ENCODE results near the gene TTLL7.

DNA sequence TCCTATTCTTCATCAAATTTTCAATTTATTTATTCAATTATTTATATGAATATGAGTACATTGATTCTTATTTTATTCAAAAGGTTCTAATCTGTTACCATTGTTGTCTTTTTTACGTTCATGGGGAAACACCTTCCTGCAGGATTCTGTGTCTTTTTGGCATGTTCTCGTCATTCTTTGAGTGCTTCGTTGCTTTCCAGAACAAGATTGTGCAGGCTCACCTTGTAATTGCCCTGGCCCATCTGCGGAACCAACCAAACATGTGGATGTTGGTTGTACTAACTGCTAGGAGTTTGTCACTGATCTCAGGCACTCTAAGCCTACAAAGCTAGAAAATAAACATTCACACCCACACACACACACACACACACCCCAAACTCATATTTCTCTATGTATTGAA, 182.1 kb downstream of the TTLL7 start:
- TF ChIP-seq POLR2A (IDR thresholded peaks at IDR 0.05; ENCODE audit: low read depth, low read length) (no peak), POLR2AphosphoS5 (IDR thresholded peaks at IDR 0.05; ENCODE audit: low read depth, low read length) (no peak)
